ENCODE results near the gene GIT1. TPM values are rescaled to one million over a fixed set of nuclear protein-coding genes. Genes with fewer than 3 reads are reported as not detected.

The GIT1 gene
- total RNA-seq, 2 donors from 2014 or later, result 32.8 to 54.9 TPM

GRCh38 chr17:29614349-29615047 is 25.1 kb upstream of the GIT1 start:
- Histone ChIP-seq H3K4me1 (peaks cover 20% of the 10 kb centered on the region), H3K27ac (no peak overlapping the region), H3K9me3 (no peaks in the 10 kb centered on the region), H3K36me3 (no peaks in the 10 kb centered on the region), H3K9ac (ENCODE audit: low read depth in 2 of 2, low read length in 2 of 2) (no peak overlapping the region), H3K27me3 (peaks cover 4% of the 10 kb centered on the region), H3K4me3 (no peak overlapping the region)
- intact Hi-C loops (cut with DNase I), result loop anchor here (5.0 kb wide), 1 partner anchor 32 kb away; no protein-coding TSS in a partner anchor
- no peak for TF ChIP-seq CTCF (IDR thresholded peaks at IDR 0.05)
- no peak for DNase-seq

- Histone ChIP-seq H3K36me3 (no peaks in the 10 kb centered on the region), H3K4me1 (peaks cover 20% of the 10 kb centered on the region), H3K9me3 (no peaks in the 10 kb centered on the region), H3K27ac (no peak overlapping the region), H3K4me3 (peak overlapping the region; percentile 31), H3K9ac (ENCODE audit: low read depth in 2 of 2, low read length in 2 of 2) (peak overlapping the region; percentile 26 to 37), H3K27me3 (peaks cover 4% of the 10 kb centered on the region)
- no peak for DNase-seq
- no peak for TF ChIP-seq CTCF (IDR thresholded peaks at IDR 0.05)
- intact Hi-C loops (cut with DNase I), result no loop called here
Measured at GRCh38 chr17:29613856-29614255, 24.4 kb upstream of the GIT1 start.

DNA sequence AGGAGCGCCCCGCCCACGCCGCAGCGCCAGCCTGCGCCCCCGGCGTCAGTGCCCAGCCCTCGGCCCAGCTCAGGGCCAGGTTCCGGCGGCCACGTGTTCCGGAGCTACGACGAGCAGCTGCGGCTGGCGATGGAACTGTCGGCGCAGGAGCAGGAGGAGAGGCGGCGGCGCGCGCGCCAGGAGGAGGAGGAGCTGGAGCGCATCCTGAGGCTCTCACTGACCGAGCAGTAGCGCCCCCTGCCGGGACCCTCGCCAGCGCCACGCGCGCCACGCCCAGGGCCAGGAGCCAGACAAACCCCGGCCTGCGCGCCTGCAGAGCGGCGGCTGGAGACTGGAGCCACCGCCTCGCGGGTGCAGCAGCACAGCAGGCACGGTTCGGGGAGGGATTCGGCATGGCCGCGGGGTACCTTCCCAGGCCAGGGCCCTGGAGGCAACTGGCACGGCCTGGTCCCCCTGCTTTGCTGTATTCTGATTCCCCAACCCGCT is 23.9 kb upstream of the GIT1 start:
- H3K27ac ChIP-seq, result no peak overlapping the region
- H3K9me3 ChIP-seq, result no peaks in the 10 kb centered on the region
- peak; percentile 98 for DNase-seq
- peak overlapping the region; percentile 31 for H3K4me3 ChIP-seq
- peak overlapping the region; percentile 26 to 37 for H3K9ac ChIP-seq (ENCODE audit: low read depth in 2 of 2, low read length in 2 of 2)
- intact Hi-C loops (cut with DNase I), result no loop called here
- peaks cover 4% of the 10 kb centered on the region for H3K27me3 ChIP-seq
- TF ChIP-seq CTCF (IDR thresholded peaks at IDR 0.05), result peak; percentile 91
- peaks cover 20% of the 10 kb centered on the region for H3K4me1 ChIP-seq
- no peaks in the 10 kb centered on the region for H3K36me3 ChIP-seq

DNA sequence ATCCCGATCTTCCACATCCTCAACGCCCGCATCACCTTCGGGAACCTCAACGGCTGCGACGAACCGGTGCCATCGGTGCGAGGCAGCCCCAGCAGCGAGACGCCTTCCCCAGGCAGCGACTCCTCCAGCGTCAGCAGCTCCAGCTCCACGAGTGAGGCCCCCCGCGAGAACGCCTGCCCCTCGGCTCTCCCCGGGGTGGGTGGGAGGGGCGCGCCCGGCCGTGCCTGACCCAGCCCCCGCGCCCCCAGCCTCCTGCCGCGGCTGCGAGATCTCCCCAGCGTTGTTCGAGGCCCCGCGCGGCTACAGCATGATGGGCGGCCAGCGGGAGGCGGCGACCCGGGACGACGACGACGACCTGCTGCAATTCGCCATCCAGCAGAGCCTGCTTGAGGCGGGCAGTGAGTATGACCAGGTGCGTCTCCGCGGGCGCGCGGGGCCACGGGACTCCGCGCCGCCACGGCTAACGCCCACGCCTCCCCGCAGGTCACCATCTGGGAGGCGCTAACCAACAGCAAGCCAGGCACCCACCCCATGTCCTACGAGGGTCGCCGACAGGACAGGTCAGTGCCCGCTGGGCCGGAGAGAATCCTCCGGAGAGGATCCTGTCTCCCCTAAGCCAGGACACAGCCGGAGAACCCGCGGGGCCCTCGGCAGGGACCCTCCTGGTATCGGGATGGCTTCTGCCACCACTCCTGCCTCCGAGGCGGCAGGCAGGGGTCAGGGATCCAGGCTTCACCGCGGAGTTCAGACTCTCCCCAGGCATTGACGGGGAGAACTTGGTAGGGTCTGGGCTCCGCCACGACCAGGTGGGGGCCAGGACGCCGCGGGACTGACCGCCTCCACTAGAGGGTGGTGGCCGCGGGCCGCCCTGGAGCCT is 23.2 kb upstream of the GIT1 start:
- Histone ChIP-seq H3K9ac (ENCODE audit: low read depth in 2 of 2, low read length in 2 of 2) (no peak overlapping the region), H3K36me3 (no peaks in the 10 kb centered on the region), H3K9me3 (no peaks in the 10 kb centered on the region), H3K27me3 (peaks cover 4% of the 10 kb centered on the region), H3K27ac (no peak overlapping the region), H3K4me1 (peaks cover 20% of the 10 kb centered on the region), H3K4me3 (peak overlapping the region; percentile 31)
- DNase-seq, result no peak
- intact Hi-C loops (cut with DNase I), result no loop called here
- no peak for TF ChIP-seq CTCF (IDR thresholded peaks at IDR 0.05)

GRCh38 chr17:29612094-29612403 is 22.6 kb upstream of the GIT1 start:
- Histone ChIP-seq H3K9ac (ENCODE audit: low read depth in 2 of 2, low read length in 2 of 2) (no peak overlapping the region), H3K27ac (no peak overlapping the region), H3K36me3 (no peaks in the 10 kb centered on the region), H3K4me1 (peaks cover 14% of the 10 kb centered on the region), H3K9me3 (no peaks in the 10 kb centered on the region), H3K27me3 (peaks cover 4% of the 10 kb centered on the region), H3K4me3 (no peak overlapping the region)
- no peak for TF ChIP-seq CTCF (IDR thresholded peaks at IDR 0.05)
- DNase-seq, result no peak
- intact Hi-C loops (cut with DNase I), result no loop called here

Data from colonic mucosa (tissue), 4 donors.